Measurements from ENCODE around the gene CCNB1. TPM values are rescaled to one million over a fixed set of nuclear protein-coding genes. Genes with fewer than 3 reads are reported as not detected.

CCNB1 gene
- total RNA-seq, 1 donor from 2014 or later: 3.6 TPM

GRCh38 chr5:69187342-69187741, 20.4 kb downstream of the CCNB1 start:
- peaks cover 9% of the 10 kb centered on the region for H3K4me1 ChIP-seq
- no peak overlapping the region for H3K27ac ChIP-seq
- no peaks in the 10 kb centered on the region for H3K27me3 ChIP-seq
- H3K9me3 ChIP-seq: no peaks in the 10 kb centered on the region
- TF ChIP-seq CTCF (IDR thresholded peaks at IDR 0.05): no peak
- H3K4me3 ChIP-seq: no peak overlapping the region
- H3K36me3 ChIP-seq: no peaks in the 10 kb centered on the region
- DNase-seq (no peak), ATAC-seq (no peak)
- intact Hi-C loops (cut with DNase I): no loop called here

- Histone ChIP-seq H3K27me3 (no peaks in the 10 kb centered on the region), H3K27ac (peak overlapping the region; percentile 95), H3K4me1 (peaks cover 9% of the 10 kb centered on the region), H3K9me3 (no peaks in the 10 kb centered on the region), H3K4me3 (peak overlapping the region; percentile 75), H3K36me3 (no peaks in the 10 kb centered on the region)
- no peak for TF ChIP-seq CTCF (IDR thresholded peaks at IDR 0.05)
- intact Hi-C loops (cut with DNase I): no loop called here
- no peak for DNase-seq
- ATAC-seq: no peak
These were observed 21.8 kb downstream of the CCNB1 start for GRCh38 chr5:69188811-69189161.

- ATAC-seq (peak; percentile 99), DNase-seq (peak; percentile 94)
- Histone ChIP-seq H3K4me3 (peak within 1 kb of the TSS; percentile 75), H3K36me3 (no peaks in the 10 kb centered on the region), H3K9me3 (no peaks in the 10 kb centered on the region), H3K27ac (peak within 1 kb of the TSS; percentile 95), H3K27me3 (no peaks in the 10 kb centered on the region), H3K4me1 (peaks cover 9% of the 10 kb centered on the region)
- no peak for TF ChIP-seq CTCF (IDR thresholded peaks at IDR 0.05)
- intact Hi-C loops (cut with DNase I): no loop called here
These were observed 22.5 kb downstream of the CCNB1 start, which contains the start of gene CENPH for GRCh38 chr5:69189162-69190086. Gene CENPH (plus strand): TSS chr5:69189583. CDS start chr5:69189635, 52 bp downstream.

- Histone ChIP-seq H3K27me3 (no peaks in the 10 kb centered on the region), H3K4me3 (no peak overlapping the region), H3K9me3 (no peaks in the 10 kb centered on the region), H3K27ac (no peak overlapping the region), H3K4me1 (no peaks in the 10 kb centered on the region), H3K36me3 (no peaks in the 10 kb centered on the region)
- ATAC-seq: no peak
- intact Hi-C loops (cut with DNase I): no loop called here
- DNase-seq: no peak
- no peak for TF ChIP-seq CTCF (IDR thresholded peaks at IDR 0.05)
These were observed 35.5 kb downstream of the CCNB1 start for GRCh38 chr5:69202497-69202896.

- Histone ChIP-seq H3K27ac (no peak overlapping the region), H3K9me3 (no peaks in the 10 kb centered on the region), H3K4me1 (no peaks in the 10 kb centered on the region), H3K4me3 (no peak overlapping the region), H3K36me3 (no peaks in the 10 kb centered on the region), H3K27me3 (no peaks in the 10 kb centered on the region)
- no peak for TF ChIP-seq CTCF (IDR thresholded peaks at IDR 0.05)
- no peak for DNase-seq
- intact Hi-C loops (cut with DNase I): no loop called here
- ATAC-seq: no peak
These were observed 39.7 kb downstream of the CCNB1 start for GRCh38 chr5:69206528-69207190.

All from upper lobe of right lung (tissue), 1 donor.